Measurements from ENCODE around the gene FBP1.

- TF ChIP-seq POLR2AphosphoS5 (IDR thresholded peaks at IDR 0.05; ENCODE audit: low read depth, low read length) (no peak), REST (IDR thresholded peaks at IDR 0.05; ENCODE audit: insufficient read depth in 1 of 2, low read depth in 2 of 2, low read length in 2 of 2) (no peak)
Observed at GRCh38 chr9:94668928-94669729, 29.8 kb upstream of the FBP1 start.
